Tracheal epithelial cell (primary cell): Measurements from ENCODE around the gene ONECUT1. TPM values are rescaled to one million over a fixed set of nuclear protein-coding genes. Genes with fewer than 3 reads are reported as not detected.

Experiments used
- total RNA-seq: library from RNA; depleted of rRNA; stranded (reverse); fragments of >200 nt; gene quantifications from 2 replicates; pipeline ENCODE4 v1.2.1, GENCODE V29; 2014

The ONECUT1 gene
- total RNA-seq: not detected in 2 replicates

GRCh38 chr15:52790169-52790708 lies at the start of gene ONECUT1:
ONECUT1 (minus strand) TSS chr15:52790336; CDS start chr15:52789884, 452 bp downstream.

Other genes starting within 250 kb of the ONECUT1 start
- 152 and 211 TPM in 2 replicates for gene ARPP19, start 221.3 kb downstream of the ONECUT1 start, total RNA-seq
- 8.7 and 19.0 TPM in 2 replicates for gene ATOSA, start 110.9 kb downstream of the ONECUT1 start, total RNA-seq